K562 (cell line): Measurements from ENCODE around the gene SARS1. TPM values are rescaled to one million over a fixed set of nuclear protein-coding genes. Genes with fewer than 3 reads are reported as not detected.
A peak's percentile ranks its signal among the peaks of the same experiment; 100 is the strongest.

Source experiments
- ATAC-seq: fragments of 200-7000 bp; cut with Tn5 transposase; 3 replicates; pipeline ENCODE4 v1.9.1; 2020; ENCODE audit warnings: moderate library complexity
- BruUV-seq: library from RNA; stranded (reverse); fragments of 400-500 nt; replicated peaks from 2 replicates; lab custom pipeline; 2021; lab: Mats Ljungman, UMichigan
- CTCF ChIA-PET: fragments of 300-600 bp; formaldehyde crosslinking; extraction: SDS; loops from one replicate; lab custom pipeline; 2021; ENCODE audit warnings: low intra/inter-chr PET ratio; lab: Yijun Ruan, JAX
- POLR2A ChIA-PET: fragments of 300-600, 350-650 bp; sonication (Branson Sonifier 250); formaldehyde crosslinking; extraction: SDS; loops from one replicate; lab custom pipeline; 2021; ENCODE audit warnings: antibody characterized with exemption, inconsistent platforms; lab: Yijun Ruan, JAX
- DNase-seq, 4 experiments: peaks; one replicate each; pipeline versions ENCODE4 v3.0.0 to v3.0.0-alpha.2; 2011 to 2018; ENCODE audit warnings: low spot score in 3 of 4, mixed read lengths in 3 of 4; ENCODE audit errors: extremely low read depth in 1 of 4
- FAIRE-seq: peaks from 2 replicates; lab custom pipeline; 2011; peaks lifted over from hg19 to GRCh38; lab: Jason Lieb, UNC
- H2AFZ ChIP-seq: 2 replicates; pipeline ENCODE4 v1.6.0; 2011; ENCODE audit warnings: low read depth, low read length, control low read depth, inconsistent platforms
- H3K27ac ChIP-seq: fragments of 200-600 bp; 3 replicates; pipeline ENCODE4 v1.8.0; 2011; ENCODE audit warnings: low read depth, mild to moderate bottlenecking, control low read depth, inconsistent platforms, low read length, moderate library complexity, mixed read lengths; ENCODE audit errors: extremely low read depth
- H3K27me3 ChIP-seq, 2 experiments: fragments of 300-600 bp in 1 of 2; 2 replicates in 1 of 2; 3 replicates in 1 of 2; pipeline versions ENCODE4 v1.6.0 to v1.8.0; 2011; ENCODE audit warnings: inconsistent platforms in 2 of 2, low read length in 2 of 2, mild to moderate bottlenecking in 1 of 2, mixed read lengths in 1 of 2, moderate library complexity in 1 of 2; ENCODE audit not compliant: control insufficient read depth in 2 of 2, insufficient read depth in 2 of 2
- H3K36me3 ChIP-seq: fragments of 300-600 bp; 3 replicates; pipeline ENCODE4 v1.8.0; 2011; ENCODE audit warnings: mild to moderate bottlenecking, low read length, inconsistent platforms; ENCODE audit not compliant: control insufficient read depth, insufficient read depth
- H3K4me1 ChIP-seq, 2 experiments: fragments of 200-600 bp in 1 of 2; replicated peaks in 1 of 2; 2 replicates in 1 of 2; 3 replicates in 1 of 2; pipeline versions ENCODE4 v1.5.1 to v1.8.0; 2011; ENCODE audit warnings: inconsistent platforms in 2 of 2, low read length in 2 of 2, mild to moderate bottlenecking in 1 of 2, mixed read lengths in 1 of 2, moderate library complexity in 1 of 2; ENCODE audit not compliant: control insufficient read depth in 2 of 2, insufficient read depth in 2 of 2
- H3K4me2 ChIP-seq: 2 replicates; pipeline ENCODE4 v1.6.1; 2011; ENCODE audit warnings: low read length, control low read depth, inconsistent platforms, mixed read lengths; ENCODE audit not compliant: insufficient read depth
- H3K4me3 ChIP-seq: fragments of 200-600 bp; sonication (generic), shearing (Covaris generic); 2 replicates; pipeline ENCODE4 v1.5.1; 2016; ENCODE audit warnings: control low read depth, inconsistent platforms
- H3K79me2 ChIP-seq: fragments of 200-600 bp; 3 replicates; pipeline ENCODE4 v1.8.0; 2011; ENCODE audit warnings: low read length, inconsistent platforms; ENCODE audit not compliant: control insufficient read depth, insufficient read depth
- H3K9ac ChIP-seq, 2 experiments: 2 replicates each; pipeline versions ENCODE4 v1.6.0 to v1.6.1; 2011; ENCODE audit warnings: low read depth in 2 of 2, low read length in 2 of 2, control low read depth in 1 of 2, inconsistent platforms in 1 of 2, mild to moderate bottlenecking in 1 of 2, mixed read lengths in 1 of 2; ENCODE audit not compliant: insufficient read depth in 1 of 2
- H3K9me1 ChIP-seq: one replicate; pipeline ENCODE4 v1.6.0; 2011; ENCODE audit warnings: inconsistent platforms, mild to moderate bottlenecking, low read length, moderate library complexity; ENCODE audit not compliant: control insufficient read depth, insufficient read depth
- H3K9me3 ChIP-seq: replicated peaks from 2 replicates; pipeline ENCODE4 v1.5.1; 2011; ENCODE audit warnings: low read depth, low read length, inconsistent platforms; ENCODE audit not compliant: control insufficient read depth, insufficient read depth
- H4K20me1 ChIP-seq: replicated peaks from 2 replicates; pipeline ENCODE4 v1.6.1; 2011; ENCODE audit warnings: low read length, inconsistent platforms, mixed read lengths; ENCODE audit not compliant: control insufficient read depth, insufficient read depth
- CREM ChIP-seq: IDR thresholded peaks from 2 replicates; pipeline ENCODE4 v1.6.1; 2014; ENCODE audit warnings: antibody characterized with exemption, low read depth
- CTCF ChIP-seq, 3 experiments: IDR thresholded peaks in 2 of 3; conservative IDR thresholded peaks in 1 of 3; 2 replicates each; pipeline ENCODE4 v1.5.1; 2011 to 2012; ENCODE audit warnings: low read length in 3 of 3, mild to moderate bottlenecking in 3 of 3, control low read depth in 2 of 3, improper control_type of control experiment in 1 of 3, inconsistent platforms in 1 of 3, low read depth in 1 of 3, mixed read lengths in 1 of 3, moderate library complexity in 1 of 3; ENCODE audit not compliant: insufficient read depth in 2 of 3
- E2F8 ChIP-seq: fragments of 450-650 bp; IDR thresholded peaks from 2 replicates; pipeline ENCODE4 v1.7.1; 2018; ENCODE audit warnings: mild to moderate bottlenecking, low read depth; ENCODE audit not compliant: partially characterized antibody
- ETV6 ChIP-seq, 3 experiments: fragments of 150-350 bp in 1 of 3; sonication (generic) in 1 of 3; formaldehyde crosslinking in 1 of 3; IDR thresholded peaks; 2 replicates each; pipeline versions ENCODE4 v1.6.1 to v1.8.0; 2014 to 2022; ENCODE audit warnings: borderline replicate concordance in 2 of 3, low read depth in 2 of 3, antibody characterized with exemption in 1 of 3, low read length in 1 of 3, mild to moderate bottlenecking in 1 of 3, missing genetic modification reagents in 1 of 3
- KHSRP ChIP-seq: fragments of 450-650 bp; IDR thresholded peaks from 2 replicates; pipeline ENCODE4 v1.6.1; 2017
- KLF13 ChIP-seq: fragments of 450-650 bp; IDR thresholded peaks from 2 replicates; pipeline ENCODE4 v1.6.1; 2016; ENCODE audit warnings: missing genetic modification characterization, low read depth, mild to moderate bottlenecking, missing compliant biosample characterization, moderate library complexity, borderline replicate concordance
- MEIS2 ChIP-seq: fragments of 450-650 bp; IDR thresholded peaks from 2 replicates; pipeline ENCODE4 v1.6.1; 2014; ENCODE audit warnings: mild to moderate bottlenecking; ENCODE audit not compliant: partially characterized antibody
- NFIC ChIP-seq: fragments of 450-650 bp; IDR thresholded peaks from 2 replicates; pipeline ENCODE4 v1.6.1; 2017; ENCODE audit warnings: mild to moderate bottlenecking, inconsistent platforms
- RAD21 ChIP-seq, 2 experiments: fragments of 250-450 bp in 1 of 2; fragments of 450-650 bp in 1 of 2; sonication (Bioruptor Pico) in 1 of 2; formaldehyde crosslinking in 1 of 2; IDR thresholded peaks in 1 of 2; conservative IDR thresholded peaks in 1 of 2; 2 replicates each; pipeline versions ENCODE4 v1.4.0 to v1.8.0; 2020 to 2022; ENCODE audit warnings: mild to moderate bottlenecking in 2 of 2, moderate library complexity in 1 of 2
- SIRT6 ChIP-seq: IDR thresholded peaks from one replicate; pipeline ENCODE4 v1.6.1; 2012; ENCODE audit warnings: low read depth, mild to moderate bottlenecking, control low read depth, inconsistent platforms, low read length, moderate library complexity
- TFAP4 ChIP-seq: sonication (generic); formaldehyde crosslinking; IDR thresholded peaks from 2 replicates; pipeline ENCODE4 v1.8.0; 2022; ENCODE audit warnings: missing genetic modification reagents, mild to moderate bottlenecking, moderate library complexity, borderline replicate concordance
- ZNF3 ChIP-seq: fragments of 250-450 bp; sonication (Bioruptor Pico); IDR thresholded peaks from 2 replicates; pipeline ENCODE4 v1.5.0; 2021; ENCODE audit warnings: mild to moderate bottlenecking, moderate library complexity
- ZNF586 ChIP-seq: fragments of 450-650 bp; formaldehyde crosslinking; conservative IDR thresholded peaks from 2 replicates; pipeline ENCODE4 v1.4.0; 2020; ENCODE audit warnings: mild to moderate bottlenecking, moderate library complexity
- ZNF830 ChIP-seq: fragments of 250-450 bp; sonication (Bioruptor Pico); IDR thresholded peaks from 2 replicates; pipeline ENCODE4 v1.5.0; 2021; ENCODE audit warnings: mild to moderate bottlenecking
- WGBS: fragments of 100-300 bp; shearing (Covaris generic); methylation state at CpG from one replicate; pipeline ENCODE4 v1.1.6; 2016; ENCODE audit warnings: low coverage, mixed read lengths; ENCODE audit not compliant: insufficient coverage; ENCODE audit errors: missing lambda C conversion rate; 5-methylcytosine and 5-hydroxymethylcytosine counted together
- in situ Hi-C: fragments of 300-500 bp; cut with MboI; formaldehyde crosslinking; loops from 4 replicates; pipeline ENCODE4 v1.15.0; 2018; ENCODE audit warnings: inconsistent platforms, mixed read lengths
- intact Hi-C: fragments of 100-400 bp; cut with micrococcal nuclease; formaldehyde crosslinking; loops from 2 replicates; pipeline ENCODE4 v1.14.2; 2022
- polyA plus RNA-seq, 8 experiments: library from polyadenylated mRNA; depleted of rRNA in 4 of 8; stranded (reverse) in 5 of 8; unstranded in 3 of 8; fragments of >200 nt; fragmentation: Nextera tagmentation in 2 of 8; fragmentation: Illumina TruSeq in 1 of 8; extraction: Ambion mirVana in 2 of 8; extraction: Trizol in 1 of 8; gene quantifications; 2 replicates each; pipeline versions ENCODE4 v1.2.1 to v1.2.3, GENCODE V29; 2011 to 2014; ENCODE audit warnings: inconsistent platforms in 1 of 8, missing spikeins in 1 of 8
- total RNA-seq, 7 experiments: library from RNA; depleted of rRNA in 6 of 7; stranded (reverse); fragments of >200 nt in 6 of 7; fragmentation: Illumina TruSeq in 2 of 7; extraction: Trizol in 2 of 7; gene quantifications; 2 replicates each; pipeline versions ENCODE4 v1.2.1 to v1.2.3, GENCODE V29; 2011 to 2021; ENCODE audit warnings: low replicate concordance in 1 of 7

The SARS1 gene
- total and polyA plus RNA-seq, 9 of the 15 experiments (the other 6 are each of a cell fraction or from before 2014, with no cell fraction given), result 221 to 623 (median 254) TPM

GRCh38 chr1:109239409-109240068 is 25.8 kb downstream of the SARS1 start:
- no peak overlapping the region for H2AFZ ChIP-seq
- H3K4me3 ChIP-seq, result no peak overlapping the region
- DNase-seq, result peak; percentile 72 to 79 (median 78)
- peak; percentile 90 for ATAC-seq
- no peaks in the 10 kb centered on the region for H3K27me3 ChIP-seq
- H3K4me1 ChIP-seq, result peaks cover 15 to 28% of the 10 kb centered on the region in 2 experiments; a peak in 4 of 5 replicates
- ChIA-PET CTCF (no interaction called here), POLR2A (interaction anchor here (0.7 to 4.9 kb wide), 13 partner anchors 7 to 159 kb away, joined by 3 to 53 read pairs (median 8); partner anchors contain the start of gene CELSR2)
- H3K36me3 ChIP-seq, result peaks cover 48% of the 10 kb centered on the region
- no peak overlapping the region for H3K4me2 ChIP-seq
- peak overlapping the region in 1 of 2 experiments; percentile 72; a peak in 1 of 4 replicates for H3K9ac ChIP-seq
- peak; percentile 87 for FAIRE-seq
- H3K27ac ChIP-seq, result no peak overlapping the region
- no peaks in the 10 kb centered on the region for H3K9me3 ChIP-seq
- no peaks in the 10 kb centered on the region for H3K79me2 ChIP-seq
- in situ Hi-C loops, result no loop called here
- intact Hi-C loops, result loop anchor here (2.0 kb wide), 1 partner anchor 39 kb away; no protein-coding TSS in a partner anchor
- WGBS, result 60% methylated on average over 6 of the region's 6 CpGs
- H3K9me1 ChIP-seq, result no peaks in the 10 kb centered on the region
- peaks cover 11% of the 10 kb centered on the region for H4K20me1 ChIP-seq
- BruUV-seq, result no TSS peak
- peak; percentile 85 to 91 (median 88) for TF ChIP-seq CTCF (IDR thresholded peaks at IDR 0.05 in 2 of 3, conservative IDR thresholded peaks at IDR 0.05 in 1 of 3; ENCODE audit: insufficient read depth in 2 of 3, low read depth in 1 of 3, low read length in 3 of 3)
- TF ChIP-seq ZNF3 (CRISPR knock-in tag), result peak; percentile 59; the same call in 1 of the 2 replicates
- TF ChIP-seq KLF13 (tag), result no peak
- 0 out of 2 replicates have a peak, but pooled peaks have one; percentile 9 for TF ChIP-seq KHSRP
- no peak for TF ChIP-seq MEIS2
- TF ChIP-seq ZNF830 (CRISPR knock-in tag), result no peak
- TF ChIP-seq SIRT6, result peak; percentile 66
- TF ChIP-seq ETV6 (IDR thresholded peaks at IDR 0.05; ENCODE audit: borderline replicate concordance in 1 of 2, low read depth in 2 of 2, low read length in 1 of 2), result 0 out of 4 replicates have a peak, but pooled peaks of 1 of the 2 experiments have one; percentile 4
- TF ChIP-seq ETV6 (CRISPR knock-in tag; IDR thresholded peaks at IDR 0.05; ENCODE audit: borderline replicate concordance), result no peak
- no peak for TF ChIP-seq ZNF586 (CRISPR knock-in tag)
- peak; percentile 10; the same call in 1 of the 2 replicates for TF ChIP-seq NFIC
- peak; percentile 46 to 64 for TF ChIP-seq RAD21 (CRISPR knock-in tag; conservative IDR thresholded peaks at IDR 0.05 in 1 of 2, IDR thresholded peaks at IDR 0.05 in 1 of 2)
- peak; percentile 69; the same call in 1 of the 2 replicates for TF ChIP-seq TFAP4 (CRISPR knock-in tag)
- TF ChIP-seq CREM, result peak; percentile 21; the same call in 1 of the 2 replicates
- peak; percentile 78 for TF ChIP-seq E2F8
